ENCODE data around the gene NEDD4L. TPM values are rescaled to one million over a fixed set of nuclear protein-coding genes. Genes with fewer than 3 reads are reported as not detected.

The NEDD4L gene
- total RNA-seq, 1 donor from 2014 or later: 93.9 TPM

- no peaks in the 10 kb centered on the region for H3K9me3 Mint-ChIP-seq (ENCODE audit: unreplicated experiment)
- peaks cover 15% of the 10 kb centered on the region for H3K4me1 Mint-ChIP-seq (ENCODE audit: low read depth, unreplicated experiment)
- no peaks in the 10 kb centered on the region for H3K79me2 ChIP-seq (ENCODE audit: insufficient read depth, low read length)
- H3K9ac ChIP-seq (ENCODE audit: low read length): no peak overlapping the region
- no peak overlapping the region for H3K4me3 Mint-ChIP-seq (ENCODE audit: unreplicated experiment)
- H3K4me2 ChIP-seq (ENCODE audit: low read length): no peak overlapping the region
- DNase-seq (ENCODE audit: low read depth): no peak
- H3K4me3 ChIP-seq (ENCODE audit: insufficient read depth, low read depth, low read length): no peak overlapping the region
- no peaks in the 10 kb centered on the region for H3K27me3 ChIP-seq (ENCODE audit: insufficient read depth, low read length)
- H3K9me3 ChIP-seq (ENCODE audit: insufficient read depth, low read depth, low read length): no peaks in the 10 kb centered on the region
- no peaks in the 10 kb centered on the region for H3K36me3 Mint-ChIP-seq (ENCODE audit: low read depth, unreplicated experiment)
- no peak overlapping the region for H3K27ac Mint-ChIP-seq (ENCODE audit: unreplicated experiment)
- no peak overlapping the region for H2AFZ ChIP-seq (ENCODE audit: low read depth, low read length)
- TF ChIP-seq EZH2 (IDR thresholded peaks at IDR 0.05; ENCODE audit: insufficient read depth, low read length): no peak
- no peak for TF ChIP-seq CTCF (IDR thresholded peaks at IDR 0.05; ENCODE audit: insufficient read depth, low read depth, low read length)
- H3K36me3 ChIP-seq (ENCODE audit: insufficient read depth, low read length): no peaks in the 10 kb centered on the region
- no peaks in the 10 kb centered on the region for H4K20me1 ChIP-seq (ENCODE audit: insufficient read depth, low read length)
- no peak overlapping the region for H3K27ac ChIP-seq (ENCODE audit: low read depth, low read length)
- peaks cover 22% of the 10 kb centered on the region for H3K4me1 ChIP-seq (ENCODE audit: insufficient read depth, low read length)
- FAIRE-seq: no peak
- peaks cover 29% of the 10 kb centered on the region for H3K27me3 Mint-ChIP-seq (ENCODE audit: low read depth, unreplicated experiment)
Observed at GRCh38 chr18:58412844-58413666, 369.0 kb downstream of the NEDD4L start.

GRCh38 chr18:58413667-58414628 is 369.9 kb downstream of the NEDD4L start:
- Histone ChIP-seq H3K4me2 (ENCODE audit: low read length) (no peak overlapping the region), H3K9me3 (ENCODE audit: insufficient read depth, low read depth, low read length) (no peaks in the 10 kb centered on the region), H2AFZ (ENCODE audit: low read depth, low read length) (no peak overlapping the region), H3K4me1 (ENCODE audit: insufficient read depth, low read length) (peaks cover 22% of the 10 kb centered on the region), H3K4me3 (ENCODE audit: insufficient read depth, low read depth, low read length) (no peak overlapping the region), H3K9ac (ENCODE audit: low read length) (no peak overlapping the region), H3K27me3 (ENCODE audit: insufficient read depth, low read length) (no peaks in the 10 kb centered on the region), H3K27ac (ENCODE audit: low read depth, low read length) (no peak overlapping the region), H4K20me1 (ENCODE audit: insufficient read depth, low read length) (no peaks in the 10 kb centered on the region), H3K36me3 (ENCODE audit: insufficient read depth, low read length) (no peaks in the 10 kb centered on the region), H3K79me2 (ENCODE audit: insufficient read depth, low read length) (no peaks in the 10 kb centered on the region)
- TF ChIP-seq EZH2 (IDR thresholded peaks at IDR 0.05; ENCODE audit: insufficient read depth, low read length) (no peak), CTCF (IDR thresholded peaks at IDR 0.05; ENCODE audit: insufficient read depth, low read depth, low read length) (no peak)
- no peaks in the 10 kb centered on the region for H3K36me3 Mint-ChIP-seq (ENCODE audit: low read depth, unreplicated experiment)
- H3K4me1 Mint-ChIP-seq (ENCODE audit: low read depth, unreplicated experiment): peaks cover 15% of the 10 kb centered on the region
- FAIRE-seq: no peak
- H3K9me3 Mint-ChIP-seq (ENCODE audit: unreplicated experiment): peaks cover 2% of the 10 kb centered on the region
- H3K27me3 Mint-ChIP-seq (ENCODE audit: low read depth, unreplicated experiment): peaks cover 29% of the 10 kb centered on the region
- no peak overlapping the region for H3K27ac Mint-ChIP-seq (ENCODE audit: unreplicated experiment)
- no peak overlapping the region for H3K4me3 Mint-ChIP-seq (ENCODE audit: unreplicated experiment)
- DNase-seq (ENCODE audit: low read depth): no peak
